GM21576 (cell line): ENCODE results near the gene DIP2C.
"Not testable (repeated sequence)": the region's sequence is repeated elsewhere in the genome, so short reads cannot be mapped to it uniquely, and the experiment has no call there.

Experiments used
- ATAC-seq: cut with Tn5 transposase; IDR thresholded peaks from one replicate; pipeline ENCODE4 v1.9.1; 2021; ENCODE audit warnings: mild to moderate bottlenecking, moderate library complexity; ENCODE audit not compliant: unreplicated experiment

The DIP2C gene

DNA sequence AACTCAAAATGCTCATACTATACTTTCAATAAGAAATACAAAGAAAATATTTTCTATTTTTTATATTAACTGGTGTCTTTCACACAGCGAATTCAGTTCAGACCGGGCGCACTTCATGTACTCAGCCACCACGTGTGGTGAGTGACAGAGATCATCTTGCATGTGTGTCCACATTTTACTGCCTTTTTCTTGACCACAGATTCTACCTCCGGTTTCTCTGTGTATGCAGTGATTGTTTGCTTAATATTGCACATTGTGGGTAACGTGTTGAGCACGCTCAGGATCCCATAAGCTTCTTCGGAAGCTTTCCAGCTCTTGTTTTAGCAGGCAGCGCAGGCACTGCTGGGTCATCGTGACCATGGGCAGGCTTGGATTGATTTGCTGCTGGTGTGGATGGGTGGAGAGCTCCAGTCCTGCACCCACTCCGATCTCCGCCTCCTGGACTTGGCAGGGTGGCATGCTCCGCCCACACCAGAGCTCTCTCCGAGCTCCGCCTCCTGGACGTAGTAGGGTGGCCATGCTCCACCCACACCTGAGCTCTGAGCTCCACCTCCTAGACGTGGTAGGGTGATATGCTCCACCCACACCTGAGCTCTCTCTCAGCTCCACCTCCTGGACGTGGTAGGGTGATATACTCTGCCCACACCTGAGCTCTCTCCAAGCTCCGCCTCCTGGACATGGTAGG, 253.3 kb downstream of the DIP2C start:
- ATAC-seq = no peak

GRCh38 chr10:435397-435796, 254.1 kb downstream of the DIP2C start:
- ATAC-seq = no peak

DNA sequence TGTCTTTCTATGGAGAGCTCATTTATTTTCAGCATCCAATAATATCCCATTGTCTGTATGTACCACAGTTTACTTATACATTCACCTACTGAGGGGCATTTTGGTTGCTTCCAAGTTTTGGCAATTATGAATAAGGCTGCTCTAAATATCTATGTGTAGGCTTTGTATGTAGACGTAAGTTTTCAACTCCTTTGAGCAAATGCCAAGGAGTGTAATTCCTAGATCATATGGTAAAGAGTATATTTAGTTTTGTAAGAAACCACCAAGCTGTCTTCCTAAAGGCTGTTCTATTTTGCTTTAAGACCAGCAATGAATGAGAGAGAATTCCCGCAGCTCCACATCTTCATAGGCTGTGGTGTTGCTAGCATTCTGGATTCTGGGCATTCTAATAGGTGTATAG, 259.8 kb downstream of the DIP2C start:
- ATAC-seq = no peak

GRCh38 chr10:427761-428519, 261.5 kb downstream of the DIP2C start:
- no peak for ATAC-seq

- ATAC-seq = not testable (repeated sequence)
Observed at GRCh38 chr10:425365-425764, 264.1 kb downstream of the DIP2C start.

- not testable (repeated sequence) for ATAC-seq
Observed at GRCh38 chr10:424724-425123, 264.7 kb downstream of the DIP2C start.

DNA sequence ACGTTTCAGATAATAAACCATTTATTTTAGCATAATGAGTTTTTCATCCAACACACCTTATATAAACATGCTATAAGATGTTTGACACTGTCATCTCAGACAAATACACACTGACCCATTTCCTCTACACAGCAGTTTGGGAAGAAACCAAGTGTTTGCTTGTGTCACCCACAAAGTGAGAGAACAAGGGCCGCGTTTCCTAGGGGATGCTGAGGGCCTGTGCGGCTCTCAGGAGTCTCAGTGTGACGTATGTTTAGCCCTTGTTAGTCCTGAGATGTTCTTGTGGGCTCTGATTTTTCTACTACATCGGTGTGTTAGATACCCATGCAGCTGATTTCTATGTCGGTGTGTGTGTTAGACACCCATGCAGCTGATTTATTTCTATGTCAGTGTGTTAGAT, 266.3 kb downstream of the DIP2C start:
- no peak for ATAC-seq

- ATAC-seq = no peak
Observed at GRCh38 chr10:422675-423074, 266.8 kb downstream of the DIP2C start.

GRCh38 chr10:422241-422640, 267.2 kb downstream of the DIP2C start:
- ATAC-seq = no peak

- ATAC-seq = no peak
Observed at GRCh38 chr10:421170-421569, 268.3 kb downstream of the DIP2C start.

- ATAC-seq = no peak
Observed at GRCh38 chr10:420154-421121, 269.0 kb downstream of the DIP2C start.

GRCh38 chr10:418894-419293, 270.6 kb downstream of the DIP2C start:
- no peak for ATAC-seq

- ATAC-seq = no peak
Observed at GRCh38 chr10:418226-418625, 271.2 kb downstream of the DIP2C start.

DNA sequence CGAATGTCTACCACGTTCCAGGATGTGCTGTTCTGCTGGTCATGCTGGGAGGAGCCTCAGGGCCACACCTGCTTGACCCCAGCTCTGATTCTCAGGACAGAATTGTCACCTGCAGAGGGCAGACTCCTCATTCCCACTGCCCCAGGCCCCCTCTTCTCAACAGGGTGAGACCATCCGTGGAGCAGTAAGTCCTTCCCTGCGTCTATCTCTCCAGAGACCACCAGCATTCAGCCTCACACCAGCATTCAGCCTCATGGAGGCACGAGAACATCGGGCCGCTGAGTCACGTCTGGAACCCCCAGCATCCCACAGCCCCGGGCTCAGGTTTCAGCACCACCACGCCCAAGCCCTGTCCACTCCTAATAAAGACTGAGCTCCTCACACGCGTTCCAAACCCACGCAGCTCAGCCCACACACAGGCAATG, 273.4 kb downstream of the DIP2C start:
- no peak for ATAC-seq

GRCh38 chr10:413662-414071, 275.8 kb downstream of the DIP2C start:
- ATAC-seq = no peak

- no peak for ATAC-seq
Observed at GRCh38 chr10:412109-412508, 277.4 kb downstream of the DIP2C start.

DNA sequence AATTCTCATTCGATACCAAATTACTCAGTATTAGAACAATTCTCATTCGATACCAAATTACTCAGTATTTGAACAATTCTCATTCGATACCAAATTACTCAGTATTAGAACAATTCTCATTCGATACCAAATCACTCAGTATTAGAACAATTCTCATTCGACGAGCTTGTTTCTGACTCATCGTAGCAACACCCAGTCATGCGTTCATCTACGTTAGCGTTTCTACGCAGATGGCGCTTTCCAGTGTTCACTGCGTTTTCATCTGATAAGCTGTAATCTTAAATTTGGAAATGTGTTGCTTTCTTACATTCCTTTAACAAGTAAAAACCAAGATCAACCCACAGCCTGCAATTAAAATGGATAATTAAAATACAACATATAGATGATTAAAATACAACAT, 277.9 kb downstream of the DIP2C start:
- no peak for ATAC-seq

DNA sequence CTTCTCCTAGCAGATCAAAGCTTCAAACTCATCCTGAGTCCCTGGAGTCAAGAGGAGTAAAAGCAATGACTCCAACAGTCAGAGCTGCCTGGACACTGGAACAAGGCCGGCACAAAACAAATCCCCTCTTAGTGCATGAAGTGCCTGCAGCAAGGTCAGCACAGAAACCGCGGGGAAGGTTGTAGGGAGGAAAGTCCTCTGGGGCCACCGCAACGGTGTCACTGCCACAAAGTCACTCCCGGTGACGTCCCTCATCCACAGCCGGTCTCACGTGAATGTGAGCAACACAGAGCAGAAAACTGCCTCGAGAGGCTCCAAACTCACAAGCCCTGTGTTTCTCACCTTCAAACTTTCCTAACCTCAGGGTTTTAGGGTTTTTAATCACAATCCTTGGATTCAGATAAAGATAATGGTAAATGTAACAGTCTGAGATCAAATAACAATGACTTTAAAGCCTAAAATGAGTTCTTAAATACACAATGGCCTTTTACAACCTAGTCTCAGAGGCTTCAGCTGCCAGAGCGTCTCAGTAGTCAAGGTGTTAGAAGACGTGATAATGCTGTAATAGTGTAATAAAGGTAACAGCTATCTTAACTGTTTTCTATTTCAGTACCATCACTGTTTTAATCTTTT, 279.9 kb downstream of the DIP2C start:
- ATAC-seq = no peak

GRCh38 chr10:408236-408635, 281.2 kb downstream of the DIP2C start:
- ATAC-seq = no peak

GRCh38 chr10:406976-407375, 282.5 kb downstream of the DIP2C start:
- ATAC-seq = no peak

DNA sequence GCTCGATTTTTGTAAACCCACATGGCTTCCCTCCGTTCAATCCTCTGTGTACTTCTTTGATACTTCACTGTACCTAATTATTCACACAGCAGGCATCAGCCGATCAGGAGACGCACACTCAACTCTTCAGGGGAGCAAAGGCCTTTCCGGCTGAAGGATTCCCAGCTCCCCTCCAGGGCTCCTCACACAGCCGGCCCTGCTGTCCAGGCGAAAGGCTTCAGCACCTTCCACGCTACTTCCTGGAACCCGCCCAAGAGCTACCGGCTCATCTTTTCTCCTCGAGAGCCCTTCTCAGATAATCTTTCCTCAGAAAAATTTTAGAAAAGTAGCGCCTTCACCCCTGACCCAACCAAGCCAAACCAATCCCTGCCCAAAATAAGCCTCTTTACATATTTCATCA, 283.8 kb downstream of the DIP2C start:
- no peak for ATAC-seq
